Ectodermal cell (in vitro differentiated cells): ENCODE data around the gene ABCF2.

Experiments
- H3K27ac ChIP-seq: 2 replicates; pipeline ENCODE4 v1.7.0; 2013; ENCODE audit warnings: mild to moderate bottlenecking, low read depth, low read length; ENCODE audit not compliant: insufficient read depth, poor library complexity, severe bottlenecking
- H3K27me3 ChIP-seq: 2 replicates; pipeline ENCODE4 v1.7.0; 2013; ENCODE audit warnings: mild to moderate bottlenecking, low read length; ENCODE audit not compliant: insufficient read depth, control insufficient read depth, poor library complexity, severe bottlenecking
- H3K36me3 ChIP-seq: one replicate; pipeline ENCODE4 v1.7.0; 2013; ENCODE audit warnings: low read length; ENCODE audit not compliant: control insufficient read depth, insufficient read depth
- H3K4me1 ChIP-seq: one replicate; pipeline ENCODE4 v1.7.0; 2013; ENCODE audit warnings: low read length; ENCODE audit not compliant: control insufficient read depth, insufficient read depth
- H3K4me3 ChIP-seq: 2 replicates; pipeline ENCODE4 v1.7.0; 2013; ENCODE audit warnings: low read depth, low read length, control low read depth; ENCODE audit not compliant: insufficient read depth
- H3K9me3 ChIP-seq: 2 replicates; pipeline ENCODE4 v1.7.0; 2013; ENCODE audit warnings: mild to moderate bottlenecking, low read length, moderate library complexity; ENCODE audit not compliant: control insufficient read depth
- WGBS, 2 experiments: methylation state at CpG; one replicate each; pipeline ENCODE4 v1.1.7; 2013; ENCODE audit warnings: missing lambda C conversion rate in 2 of 2; 5-methylcytosine and 5-hydroxymethylcytosine counted together

The ABCF2 gene

DNA sequence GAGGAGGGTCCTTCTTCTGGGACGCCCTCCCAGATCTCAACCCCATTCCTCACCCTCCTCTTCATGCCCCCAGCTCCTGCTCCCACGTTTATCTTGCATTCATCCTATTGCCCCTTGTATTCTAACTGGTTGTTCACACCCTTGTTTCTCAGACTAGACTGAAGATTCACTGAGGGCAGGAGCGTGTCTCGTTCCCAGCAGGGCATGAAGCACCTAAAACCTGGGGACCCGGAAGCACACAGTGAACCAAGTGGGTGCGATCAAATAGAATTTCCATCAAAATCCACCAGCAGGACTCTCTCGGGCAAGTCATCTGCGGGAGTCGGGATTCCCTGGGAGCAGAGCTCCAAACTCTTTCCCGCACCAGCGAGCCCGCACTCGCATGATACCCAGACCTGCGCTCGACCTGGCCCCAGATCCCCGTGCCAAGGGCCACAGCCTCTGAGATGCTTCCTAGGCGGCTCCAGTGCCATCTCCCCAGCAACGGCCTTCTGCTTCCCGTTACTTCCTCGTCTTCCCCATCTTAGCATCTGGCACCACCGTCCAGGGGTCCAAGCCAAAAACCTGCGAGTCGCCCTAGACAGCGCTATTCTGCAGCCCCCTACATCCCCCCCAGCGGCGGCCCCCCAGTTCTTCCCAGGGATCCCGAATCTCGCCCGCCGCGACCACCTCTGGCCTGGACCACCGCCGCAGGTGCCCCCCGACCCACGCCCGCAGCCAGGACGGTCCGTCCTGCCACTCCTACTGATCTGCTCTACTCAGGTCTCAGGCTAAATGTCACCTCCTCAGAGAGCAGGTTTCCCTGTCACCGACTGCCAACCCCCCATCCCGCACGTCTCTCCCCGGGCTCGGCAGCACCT lies 53.4 kb downstream of the ABCF2 start:
- WGBS, 2 experiments: 94 to 95% methylated on average over 43 of the region's 43 CpGs
- H3K27me3 ChIP-seq: peaks cover 52% of the 10 kb centered on the region
- H3K27ac ChIP-seq: no peak overlapping the region

DNA sequence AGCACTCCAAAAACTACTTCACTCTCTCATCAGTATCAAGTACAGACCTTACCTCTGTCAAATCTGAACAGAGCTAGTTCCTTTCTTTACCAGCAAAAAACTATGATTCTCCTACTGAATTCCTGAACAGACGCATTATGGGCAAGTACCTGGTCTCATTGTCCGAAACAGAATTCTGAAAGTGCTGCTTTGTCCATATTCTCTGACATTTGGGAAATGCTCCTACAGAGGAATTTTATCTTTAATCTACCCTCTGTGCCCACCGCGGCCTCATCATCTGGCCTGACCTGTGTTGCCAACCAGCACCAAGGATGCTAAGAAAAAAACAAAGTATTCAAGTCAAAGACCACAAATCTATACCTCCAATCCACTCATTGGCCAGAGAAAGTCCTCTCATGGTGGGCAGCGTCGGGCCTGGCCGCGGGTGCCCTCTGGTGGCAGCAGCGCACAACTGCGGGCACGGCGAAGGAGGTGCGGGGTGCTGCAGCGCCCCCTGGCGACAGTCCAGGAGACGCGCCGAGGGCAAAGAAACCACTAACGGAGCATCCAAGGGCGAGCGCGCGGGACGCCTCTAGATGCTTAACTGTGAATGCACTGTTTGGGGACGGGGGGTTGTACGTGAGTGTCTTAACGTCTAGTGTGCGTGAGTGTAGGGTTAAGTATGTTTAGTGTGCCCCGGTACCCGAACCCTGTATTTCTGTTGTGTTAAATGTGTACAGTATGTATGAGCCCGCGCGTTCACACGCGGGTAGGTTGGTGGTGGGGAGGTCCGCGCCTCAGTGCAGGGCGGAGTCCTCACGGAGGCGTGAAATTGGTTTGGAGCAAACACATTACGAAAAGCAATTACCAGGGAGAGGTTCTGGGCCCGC lies 54.5 kb downstream of the ABCF2 start:
- H3K4me3 ChIP-seq: no peak overlapping the region
- H3K9me3 ChIP-seq: peaks cover 2% of the 10 kb centered on the region
- H3K27ac ChIP-seq: no peak overlapping the region
- H3K36me3 ChIP-seq: no peaks in the 10 kb centered on the region
- peaks cover 7% of the 10 kb centered on the region for H3K4me1 ChIP-seq
- peaks cover 63% of the 10 kb centered on the region for H3K27me3 ChIP-seq
- 34% methylated on average over 42 of the region's 42 CpGs for WGBS, 2 experiments

More for the DNA sequence above, 53.4 kb downstream of the ABCF2 start:
- Histone ChIP-seq H3K9me3 (peaks cover 2% of the 10 kb centered on the region), H3K4me3 (no peak overlapping the region), H3K36me3 (no peaks in the 10 kb centered on the region), H3K4me1 (peaks cover 7% of the 10 kb centered on the region)

DNA sequence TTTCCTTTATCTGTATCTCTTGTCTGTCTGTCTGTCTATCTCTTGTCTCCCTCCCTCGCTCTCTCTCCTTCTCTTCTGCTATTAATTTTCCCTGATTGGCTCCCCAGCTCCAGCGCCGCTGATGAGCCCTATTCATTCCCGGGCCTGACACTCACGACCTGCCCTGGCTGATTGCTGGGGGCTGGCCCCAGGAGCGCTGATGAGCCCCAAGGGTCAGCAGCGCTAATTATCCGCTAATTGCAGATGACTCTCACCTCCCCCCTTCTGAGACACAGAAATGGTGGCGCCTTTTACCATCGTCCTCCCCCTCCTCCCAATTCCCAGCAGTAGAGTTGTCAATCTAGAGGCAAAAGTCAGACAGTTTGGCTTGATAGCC lies 58.2 kb downstream of the ABCF2 start:
- 15 to 23% methylated on average over 10 of the region's 10 CpGs for WGBS, 2 experiments

DNA sequence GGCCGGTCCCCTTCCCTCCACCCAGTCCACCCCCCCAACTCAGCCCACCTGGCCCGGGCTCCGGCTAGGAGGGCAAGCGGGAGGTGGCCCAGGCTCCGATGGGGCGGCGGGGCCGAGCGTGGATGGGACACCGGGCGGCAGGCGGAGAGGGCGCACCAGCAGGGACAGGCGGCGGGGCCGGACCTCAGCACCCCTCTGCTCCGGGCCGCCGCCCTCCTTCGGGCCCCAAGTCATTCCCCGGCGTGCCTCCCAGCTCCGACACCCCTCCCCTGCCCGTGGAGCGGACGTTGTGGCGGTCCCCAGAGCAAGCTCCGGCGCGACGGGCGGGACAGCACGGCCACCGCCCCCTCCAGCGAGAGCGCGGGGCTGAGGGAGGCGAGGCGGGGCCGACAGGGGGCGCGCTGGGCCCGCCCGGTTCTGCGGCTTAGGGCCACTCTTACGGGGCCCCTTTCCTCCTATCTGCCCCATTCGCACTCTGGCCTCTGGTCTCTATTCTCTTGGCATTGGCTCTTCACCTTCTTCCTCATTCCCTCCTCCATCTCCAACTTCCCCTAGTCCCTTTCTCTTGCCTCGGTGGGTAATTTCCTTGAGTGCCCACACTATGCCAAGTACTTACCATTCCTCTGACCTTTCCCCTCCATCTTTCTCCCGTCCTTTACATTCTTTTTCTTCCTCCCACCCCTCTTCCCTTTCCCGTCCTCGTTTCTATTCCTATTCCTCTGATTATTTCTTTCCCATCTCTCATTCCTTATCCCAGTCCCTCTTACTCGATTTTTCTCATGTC lies 58.8 kb downstream of the ABCF2 start:
- Histone ChIP-seq H3K27ac (no peak overlapping the region), H3K27me3 (peaks cover 96% of the 10 kb centered on the region), H3K4me3 (peak overlapping the region; percentile 45), H3K36me3 (no peaks in the 10 kb centered on the region), H3K9me3 (no peaks in the 10 kb centered on the region), H3K4me1 (peaks cover 11% of the 10 kb centered on the region)
- 2 to 3% methylated on average over 52 of the region's 52 CpGs for WGBS, 2 experiments

More for the DNA sequence above, 58.2 kb downstream of the ABCF2 start:
- Histone ChIP-seq H3K36me3 (no peaks in the 10 kb centered on the region), H3K27ac (no peak overlapping the region), H3K9me3 (peaks cover 2% of the 10 kb centered on the region), H3K4me1 (peaks cover 11% of the 10 kb centered on the region), H3K4me3 (no peak overlapping the region), H3K27me3 (peaks cover 95% of the 10 kb centered on the region)

DNA sequence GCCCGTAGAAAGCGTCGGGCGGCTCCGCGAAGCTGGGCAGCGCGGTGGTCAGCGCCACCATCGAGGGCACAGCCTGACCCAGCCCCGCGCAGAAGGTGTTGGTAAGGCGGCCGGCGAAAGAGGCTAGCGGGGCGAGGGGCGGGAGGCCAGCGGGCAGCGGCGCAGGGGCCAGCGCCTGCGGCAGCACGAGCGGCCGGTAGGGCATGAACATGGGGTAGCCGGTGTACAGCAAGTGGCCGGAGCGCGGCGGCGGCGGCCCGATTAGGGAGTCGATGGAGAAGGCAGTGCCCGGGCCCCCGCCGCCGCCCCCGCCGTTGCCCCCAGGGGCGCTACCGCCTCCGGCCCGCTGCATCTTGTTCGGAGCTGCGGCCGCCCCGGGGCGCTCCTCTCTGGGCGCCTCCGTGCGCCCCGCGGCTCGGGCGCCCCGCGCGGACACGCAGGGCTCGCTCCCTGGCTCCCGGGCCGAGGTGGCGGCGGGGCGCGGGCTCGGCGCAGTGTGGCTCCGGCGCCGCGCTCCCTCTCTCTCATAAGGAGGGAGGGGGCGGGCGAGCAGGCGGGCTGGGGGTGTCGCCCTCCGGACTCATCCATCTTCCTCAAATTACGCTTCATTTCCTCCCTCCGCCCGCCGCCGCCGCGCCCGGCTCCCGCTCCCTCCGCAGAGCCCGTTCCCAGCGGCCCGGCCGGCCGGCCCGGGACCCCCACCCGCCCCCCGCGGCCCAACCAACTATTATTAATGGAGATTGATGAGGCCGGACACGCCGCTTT lies 59.6 kb downstream of the ABCF2 start, which contains the start of gene GBX1:
Gene GBX1, minus strand, starts transcription at position 498 of the 765 bp plus-strand sequence. Its CDS starts 146 bp downstream, at position 352.
- peak within 1 kb of the TSS; percentile 45 for H3K4me3 ChIP-seq
- no peak within 1 kb of the TSS for H3K27ac ChIP-seq
- no peaks in the 10 kb centered on the region for H3K9me3 ChIP-seq
- H3K36me3 ChIP-seq: no peaks in the 10 kb centered on the region
- H3K4me1 ChIP-seq: peaks cover 11% of the 10 kb centered on the region
- 0 to 1% methylated on average over 97 to 101 of the region's 101 CpGs for WGBS, 2 experiments
- H3K27me3 ChIP-seq: peaks cover 99% of the 10 kb centered on the region

DNA sequence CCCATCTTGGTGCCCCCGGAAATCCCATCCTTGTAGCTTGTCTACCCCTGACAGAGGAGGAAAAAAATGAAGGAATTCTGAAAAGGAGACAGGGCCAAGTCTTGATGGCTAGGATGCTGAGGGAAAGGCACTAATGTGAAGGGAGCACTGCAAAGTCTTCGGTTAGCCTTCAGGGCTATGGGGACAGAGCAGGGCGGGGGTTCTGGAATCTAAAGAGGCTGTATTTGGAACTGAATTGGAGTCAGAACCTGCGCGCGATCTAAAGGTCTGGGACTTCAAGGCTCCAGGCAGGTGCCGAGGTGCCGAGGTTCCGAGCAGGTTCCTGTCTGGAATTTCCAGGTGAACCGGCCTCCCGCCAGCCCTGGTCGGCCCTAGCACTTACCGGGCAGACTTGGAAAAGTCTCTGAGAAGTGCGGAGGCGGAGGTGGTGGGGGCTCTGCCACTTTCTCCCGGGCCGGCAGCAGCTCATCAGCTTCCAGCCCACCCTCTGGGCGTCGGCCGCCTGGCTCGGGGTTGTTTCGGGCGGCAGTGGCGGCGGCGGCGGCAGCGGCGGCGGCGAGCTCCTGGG lies 60.3 kb downstream of the ABCF2 start:
- H3K27me3 ChIP-seq: peaks cover 98% of the 10 kb centered on the region
- 5 to 7% methylated on average over 31 of the region's 31 CpGs for WGBS, 2 experiments
- H3K9me3 ChIP-seq: no peaks in the 10 kb centered on the region
- H3K27ac ChIP-seq: no peak overlapping the region
- H3K36me3 ChIP-seq: no peaks in the 10 kb centered on the region
- peak overlapping the region; percentile 45 for H3K4me3 ChIP-seq
- peaks cover 11% of the 10 kb centered on the region for H3K4me1 ChIP-seq
